ENCODE data around the gene IGIP.

DNA sequence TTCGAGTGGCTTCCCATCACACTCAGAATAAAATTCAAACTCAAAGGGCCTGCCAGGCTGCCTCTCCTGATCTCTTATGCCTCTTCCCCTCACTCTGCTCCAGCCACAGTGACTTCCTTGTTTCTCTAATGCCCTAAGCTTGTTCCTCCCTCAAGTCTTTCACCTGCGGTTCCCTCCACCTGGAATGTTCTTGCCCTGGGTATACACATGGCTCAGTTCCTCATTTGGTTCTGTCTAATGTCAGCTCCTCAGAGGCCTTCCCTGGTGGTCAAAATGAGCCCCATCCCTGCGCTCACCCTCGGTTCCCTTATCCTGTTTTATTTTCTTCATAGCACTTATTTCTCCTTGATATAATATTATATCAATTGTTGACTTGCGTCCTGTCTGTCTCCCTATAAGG lies 36.5 kb downstream of the IGIP start:
- TF ChIP-seq, protein P1, sequence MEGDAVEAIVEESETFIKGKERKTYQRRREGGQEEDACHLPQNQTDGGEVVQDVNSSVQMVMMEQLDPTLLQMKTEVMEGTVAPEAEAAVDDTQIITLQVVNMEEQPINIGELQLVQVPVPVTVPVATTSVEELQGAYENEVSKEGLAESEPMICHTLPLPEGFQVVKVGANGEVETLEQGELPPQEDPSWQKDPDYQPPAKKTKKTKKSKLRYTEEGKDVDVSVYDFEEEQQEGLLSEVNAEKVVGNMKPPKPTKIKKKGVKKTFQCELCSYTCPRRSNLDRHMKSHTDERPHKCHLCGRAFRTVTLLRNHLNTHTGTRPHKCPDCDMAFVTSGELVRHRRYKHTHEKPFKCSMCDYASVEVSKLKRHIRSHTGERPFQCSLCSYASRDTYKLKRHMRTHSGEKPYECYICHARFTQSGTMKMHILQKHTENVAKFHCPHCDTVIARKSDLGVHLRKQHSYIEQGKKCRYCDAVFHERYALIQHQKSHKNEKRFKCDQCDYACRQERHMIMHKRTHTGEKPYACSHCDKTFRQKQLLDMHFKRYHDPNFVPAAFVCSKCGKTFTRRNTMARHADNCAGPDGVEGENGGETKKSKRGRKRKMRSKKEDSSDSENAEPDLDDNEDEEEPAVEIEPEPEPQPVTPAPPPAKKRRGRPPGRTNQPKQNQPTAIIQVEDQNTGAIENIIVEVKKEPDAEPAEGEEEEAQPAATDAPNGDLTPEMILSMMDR (IDR thresholded peaks at IDR 0.05): no peak
- TF ChIP-seq EZH2 (IDR thresholded peaks at IDR 0.05) (no peak), EZH2phosphoT487 (IDR thresholded peaks at IDR 0.05) (no peak)

Measured in neural progenitor cell (in vitro differentiated cells).